Chondrocyte (in vitro differentiated cells): ENCODE results near the gene GRM5. TPM values are rescaled to one million over a fixed set of nuclear protein-coding genes. Genes with fewer than 3 reads are reported as not detected.

Experiments
- DNase-seq: peaks from one replicate; pipeline ENCODE4 v3.0.0; 2021; ENCODE audit warnings: mixed read lengths, low spot score
- H3K27ac Mint-ChIP-seq: one replicate; pipeline ENCODE4 v1.8.0; 2021; ENCODE audit warnings: mild to moderate bottlenecking, moderate library complexity, mixed read lengths; ENCODE audit not compliant: unreplicated experiment
- H3K27me3 Mint-ChIP-seq: 2 replicates; pipeline ENCODE4 v1.8.0; 2021; ENCODE audit warnings: low read depth, mixed read lengths
- H3K36me3 Mint-ChIP-seq: 2 replicates; pipeline ENCODE4 v1.8.0; 2021; ENCODE audit warnings: low read depth, mixed read lengths
- H3K4me1 Mint-ChIP-seq: 2 replicates; pipeline ENCODE4 v1.8.0; 2021; ENCODE audit warnings: low read depth, mild to moderate bottlenecking, mixed read lengths
- H3K4me3 Mint-ChIP-seq: one replicate; pipeline ENCODE4 v1.8.0; 2021; ENCODE audit warnings: mild to moderate bottlenecking, moderate library complexity, mixed read lengths; ENCODE audit not compliant: unreplicated experiment
- H3K9me3 Mint-ChIP-seq: 2 replicates; pipeline ENCODE4 v1.8.0; 2021; ENCODE audit warnings: low read depth, mixed read lengths
- total RNA-seq: library from RNA; stranded (reverse); gene quantifications from 3 replicates; pipeline ENCODE4 v1.2.1, GENCODE V29; 2021
- TF ChIP-seq, protein P1 (sequence below): fragments of 200-600 bp; sonication (generic); IDR thresholded peaks from 2 replicates; pipeline ENCODE4 v1.5.0; 2021; ENCODE audit warnings: antibody characterized with exemption, mild to moderate bottlenecking, moderate library complexity

GRM5 gene
- total RNA-seq, 1 donor from 2014 or later, result 0.52 TPM

DNA sequence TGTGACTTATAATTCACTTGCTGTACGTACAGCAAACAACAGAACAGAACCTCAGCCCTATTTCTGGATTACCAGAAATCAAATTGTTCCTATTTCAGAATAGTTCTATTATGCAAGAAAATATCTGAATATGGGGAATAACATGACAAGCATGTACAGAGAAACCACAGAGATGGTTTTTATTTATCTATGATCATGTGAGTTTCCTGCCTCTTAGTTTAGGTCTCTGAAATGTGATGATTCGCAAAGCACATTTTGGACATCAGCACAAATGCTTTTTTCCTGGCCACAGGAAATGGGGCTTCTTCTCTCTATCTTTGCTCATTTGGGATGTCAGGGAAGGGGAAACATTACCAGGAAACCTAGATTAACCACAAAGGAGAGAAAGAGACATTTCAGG lies 461.5 kb downstream of the GRM5 start:
- no peaks in the 10 kb centered on the region for H3K9me3 Mint-ChIP-seq
- DNase-seq, result no peak
- no peak overlapping the region for H3K4me3 Mint-ChIP-seq
- H3K4me1 Mint-ChIP-seq, result peaks cover 7% of the 10 kb centered on the region
- H3K27ac Mint-ChIP-seq, result no peak overlapping the region
- no peaks in the 10 kb centered on the region for H3K36me3 Mint-ChIP-seq
- peaks cover 5% of the 10 kb centered on the region for H3K27me3 Mint-ChIP-seq
- TF ChIP-seq, protein P1, sequence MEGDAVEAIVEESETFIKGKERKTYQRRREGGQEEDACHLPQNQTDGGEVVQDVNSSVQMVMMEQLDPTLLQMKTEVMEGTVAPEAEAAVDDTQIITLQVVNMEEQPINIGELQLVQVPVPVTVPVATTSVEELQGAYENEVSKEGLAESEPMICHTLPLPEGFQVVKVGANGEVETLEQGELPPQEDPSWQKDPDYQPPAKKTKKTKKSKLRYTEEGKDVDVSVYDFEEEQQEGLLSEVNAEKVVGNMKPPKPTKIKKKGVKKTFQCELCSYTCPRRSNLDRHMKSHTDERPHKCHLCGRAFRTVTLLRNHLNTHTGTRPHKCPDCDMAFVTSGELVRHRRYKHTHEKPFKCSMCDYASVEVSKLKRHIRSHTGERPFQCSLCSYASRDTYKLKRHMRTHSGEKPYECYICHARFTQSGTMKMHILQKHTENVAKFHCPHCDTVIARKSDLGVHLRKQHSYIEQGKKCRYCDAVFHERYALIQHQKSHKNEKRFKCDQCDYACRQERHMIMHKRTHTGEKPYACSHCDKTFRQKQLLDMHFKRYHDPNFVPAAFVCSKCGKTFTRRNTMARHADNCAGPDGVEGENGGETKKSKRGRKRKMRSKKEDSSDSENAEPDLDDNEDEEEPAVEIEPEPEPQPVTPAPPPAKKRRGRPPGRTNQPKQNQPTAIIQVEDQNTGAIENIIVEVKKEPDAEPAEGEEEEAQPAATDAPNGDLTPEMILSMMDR, result no peak

DNA sequence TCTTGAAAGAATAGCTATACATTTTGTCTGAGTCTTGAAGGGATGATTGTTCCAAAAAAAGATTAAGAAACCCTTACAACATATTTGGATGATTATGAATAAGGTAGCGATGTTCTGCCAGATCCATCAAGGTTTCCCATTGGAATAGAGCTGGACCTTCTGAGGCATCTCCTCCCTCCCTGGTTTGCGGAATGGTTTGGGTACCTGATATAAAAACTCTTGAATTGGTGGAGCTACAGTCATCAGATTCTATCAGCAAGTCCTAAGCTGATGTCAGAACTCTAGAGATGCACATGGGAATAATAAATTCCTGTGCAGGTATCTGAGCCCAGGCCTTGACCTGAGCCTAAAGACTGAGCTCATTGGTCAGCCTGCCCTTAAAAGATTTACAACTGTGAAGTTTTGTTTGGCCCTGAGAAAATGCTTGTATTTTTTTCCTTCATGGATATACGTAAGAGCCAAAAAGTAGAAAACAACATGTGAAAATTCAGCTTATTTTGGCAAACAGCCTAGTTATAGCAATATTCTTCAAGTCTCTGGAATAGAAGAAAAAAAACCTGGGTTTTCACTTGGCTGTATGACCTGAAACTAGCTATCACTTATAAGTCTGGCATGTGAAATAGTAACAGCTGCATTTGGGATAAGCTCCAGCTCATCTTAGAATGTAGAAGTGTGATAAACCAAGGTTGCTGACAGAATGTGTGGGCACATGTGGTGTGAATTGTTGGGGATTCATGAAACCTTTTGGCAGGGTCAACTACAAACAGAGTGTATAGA lies 462.5 kb downstream of the GRM5 start:
- no peak overlapping the region for H3K4me3 Mint-ChIP-seq
- TF ChIP-seq, protein P1, result no peak
- no peaks in the 10 kb centered on the region for H3K9me3 Mint-ChIP-seq
- peaks cover 7% of the 10 kb centered on the region for H3K4me1 Mint-ChIP-seq
- DNase-seq, result no peak
- H3K36me3 Mint-ChIP-seq, result no peaks in the 10 kb centered on the region
- no peak overlapping the region for H3K27ac Mint-ChIP-seq
- peaks cover 7% of the 10 kb centered on the region for H3K27me3 Mint-ChIP-seq

DNA sequence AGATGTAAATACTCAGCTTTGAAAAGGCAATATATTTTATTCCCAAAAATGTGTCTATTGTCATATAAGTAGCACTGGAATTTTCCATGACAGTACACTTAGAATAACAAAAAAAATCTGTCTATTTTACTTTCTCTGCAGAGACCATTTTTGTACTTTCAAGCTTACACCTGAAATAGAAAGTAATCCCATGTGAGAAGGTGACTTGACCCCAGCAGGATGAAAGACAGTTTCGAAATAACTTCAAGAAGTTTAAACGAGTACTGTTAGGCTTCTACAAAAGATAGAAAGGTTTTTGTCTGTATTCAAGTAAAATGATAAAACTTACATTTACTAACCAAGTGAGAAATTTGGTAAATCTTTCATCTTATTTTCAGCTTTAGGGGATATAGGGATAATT lies 468.4 kb downstream of the GRM5 start:
- Mint-ChIP-seq H3K4me1 (no peaks in the 10 kb centered on the region), H3K27ac (no peak overlapping the region), H3K36me3 (no peaks in the 10 kb centered on the region), H3K27me3 (peaks cover 7% of the 10 kb centered on the region), H3K4me3 (no peak overlapping the region), H3K9me3 (no peaks in the 10 kb centered on the region)
- no peak for DNase-seq
- TF ChIP-seq, protein P1, result no peak

DNA sequence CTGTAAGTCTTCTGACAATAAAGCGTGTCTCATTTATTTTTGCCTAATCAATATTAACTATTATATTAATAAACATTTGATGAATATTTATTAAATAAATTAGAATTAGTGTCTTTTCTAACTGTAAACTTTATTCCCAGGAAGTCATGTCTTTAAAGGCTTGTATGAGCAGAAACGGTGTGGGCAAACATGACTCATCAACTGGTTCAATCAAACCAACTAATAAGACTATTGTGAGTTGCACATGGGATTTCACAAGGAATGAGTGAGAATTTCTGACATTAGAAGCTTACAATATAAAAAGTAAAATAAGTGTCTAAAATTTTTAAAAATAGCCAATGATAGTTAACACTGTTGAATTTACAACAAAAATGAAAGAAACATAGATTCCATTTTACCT lies 469.0 kb downstream of the GRM5 start:
- Mint-ChIP-seq H3K27ac (no peak overlapping the region), H3K4me1 (no peaks in the 10 kb centered on the region), H3K4me3 (no peak overlapping the region), H3K27me3 (peaks cover 7% of the 10 kb centered on the region), H3K36me3 (no peaks in the 10 kb centered on the region), H3K9me3 (no peaks in the 10 kb centered on the region)
- no peak for DNase-seq
- TF ChIP-seq, protein P1, result no peak

DNA sequence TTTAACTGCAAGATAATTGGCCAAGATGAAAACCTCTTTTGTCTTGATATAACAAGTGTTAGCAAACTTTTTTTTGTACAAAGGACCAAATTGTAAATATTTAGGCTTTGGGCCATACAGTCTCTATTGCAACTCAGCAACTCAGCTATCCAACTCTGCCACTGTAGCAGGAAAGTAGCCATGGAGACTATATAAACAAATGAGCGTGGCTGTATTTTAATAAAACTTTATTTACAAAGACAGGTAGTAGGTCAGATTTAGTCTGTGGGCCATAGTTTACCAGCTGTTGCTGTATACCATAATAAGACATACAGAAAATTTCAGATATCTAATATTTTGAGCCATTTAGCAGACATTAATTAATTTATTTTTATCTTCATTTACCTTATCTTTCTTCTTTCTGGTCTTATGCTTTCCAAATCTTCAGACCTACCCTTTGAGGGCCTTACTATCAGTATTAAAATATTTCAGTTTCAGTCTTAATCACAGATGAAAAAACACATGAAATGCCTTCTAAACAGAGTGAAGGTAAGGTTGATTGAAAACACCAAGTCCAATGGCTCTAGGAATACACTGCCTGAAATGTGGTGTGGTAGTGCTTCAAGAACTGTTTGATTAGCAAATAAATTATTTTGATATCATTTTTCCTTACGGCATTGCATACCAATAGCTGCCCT lies 471.4 kb downstream of the GRM5 start:
- no peak for DNase-seq
- Mint-ChIP-seq H3K27ac (no peak overlapping the region), H3K36me3 (no peaks in the 10 kb centered on the region), H3K4me3 (no peak overlapping the region), H3K9me3 (no peaks in the 10 kb centered on the region), H3K4me1 (no peaks in the 10 kb centered on the region), H3K27me3 (peaks cover 7% of the 10 kb centered on the region)
- TF ChIP-seq, protein P1, result no peak
